Measurements from ENCODE around the gene MIS12. TPM values are rescaled to one million over a fixed set of nuclear protein-coding genes. Genes with fewer than 3 reads are reported as not detected.

MIS12 gene
- total RNA-seq, 1 experiment from 2014 or later = 11.5 TPM

DNA sequence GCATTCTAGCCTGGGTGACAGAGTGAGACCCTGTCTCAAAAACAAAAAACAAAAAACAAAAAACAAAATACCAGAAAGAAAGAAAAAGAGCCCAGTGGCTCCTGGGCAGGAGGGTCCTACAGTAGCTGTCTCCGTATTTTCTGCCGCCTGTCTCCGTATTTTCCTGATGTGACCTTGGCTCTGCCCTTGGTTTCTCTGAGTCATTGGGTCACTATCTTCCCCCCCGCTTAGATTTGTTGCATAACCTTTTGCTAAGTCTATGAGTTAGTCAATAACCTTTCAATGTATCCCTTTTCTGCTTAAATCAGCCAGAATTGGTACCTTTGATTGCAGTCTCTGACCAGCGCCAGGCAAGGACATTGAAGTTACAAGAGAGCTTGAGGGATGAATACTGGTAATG, 36.9 kb downstream of the MIS12 start:
- ATAC-seq (no peak), DNase-seq (ENCODE audit: low read depth, low spot score) (no peak)
- Histone ChIP-seq H3K36me3 (ENCODE audit: control insufficient read depth, insufficient read depth, low read length) (no peaks in the 10 kb centered on the region), H3K4me1 (ENCODE audit: control insufficient read depth, insufficient read depth, low read length) (no peaks in the 10 kb centered on the region), H3K9me3 (ENCODE audit: control insufficient read depth, insufficient read depth, low read depth, low read length) (no peaks in the 10 kb centered on the region), H3K27me3 (ENCODE audit: control insufficient read depth, insufficient read depth, low read length) (no peaks in the 10 kb centered on the region), H3K27ac (ENCODE audit: low read length) (no peak overlapping the region), H3K4me3 (ENCODE audit: low read depth in 2 of 2, low read length in 2 of 2) (no peak overlapping the region)
- intact Hi-C loops (cut with micrococcal nuclease; ENCODE audit: unreplicated experiment) (no loop called here), in situ Hi-C loops (cut with HindIII; ENCODE audit: low pct_unique_long_range_greater_than_20kb, low sequenced_read_pairs) (no loop called here)
- BruUV-seq (replicated peaks) = no TSS peak
- TF ChIP-seq CTCF (IDR thresholded peaks at IDR 0.05) (no peak), POLR2AphosphoS5 (IDR thresholded peaks at IDR 0.05; ENCODE audit: low read depth, low read length) (no peak), TCF7L2 (IDR thresholded peaks at IDR 0.05; ENCODE audit: low read depth, low read length) (no peak), SIN3A (IDR thresholded peaks at IDR 0.05; ENCODE audit: borderline replicate concordance, insufficient read depth, low read depth, low read length) (no peak)
- ChIA-PET CTCF (no interaction called here), POLR2A (no interaction called here)

GRCh38 chr17:5526821-5527598, 40.6 kb downstream of the MIS12 start:
- TF ChIP-seq, protein P1, sequence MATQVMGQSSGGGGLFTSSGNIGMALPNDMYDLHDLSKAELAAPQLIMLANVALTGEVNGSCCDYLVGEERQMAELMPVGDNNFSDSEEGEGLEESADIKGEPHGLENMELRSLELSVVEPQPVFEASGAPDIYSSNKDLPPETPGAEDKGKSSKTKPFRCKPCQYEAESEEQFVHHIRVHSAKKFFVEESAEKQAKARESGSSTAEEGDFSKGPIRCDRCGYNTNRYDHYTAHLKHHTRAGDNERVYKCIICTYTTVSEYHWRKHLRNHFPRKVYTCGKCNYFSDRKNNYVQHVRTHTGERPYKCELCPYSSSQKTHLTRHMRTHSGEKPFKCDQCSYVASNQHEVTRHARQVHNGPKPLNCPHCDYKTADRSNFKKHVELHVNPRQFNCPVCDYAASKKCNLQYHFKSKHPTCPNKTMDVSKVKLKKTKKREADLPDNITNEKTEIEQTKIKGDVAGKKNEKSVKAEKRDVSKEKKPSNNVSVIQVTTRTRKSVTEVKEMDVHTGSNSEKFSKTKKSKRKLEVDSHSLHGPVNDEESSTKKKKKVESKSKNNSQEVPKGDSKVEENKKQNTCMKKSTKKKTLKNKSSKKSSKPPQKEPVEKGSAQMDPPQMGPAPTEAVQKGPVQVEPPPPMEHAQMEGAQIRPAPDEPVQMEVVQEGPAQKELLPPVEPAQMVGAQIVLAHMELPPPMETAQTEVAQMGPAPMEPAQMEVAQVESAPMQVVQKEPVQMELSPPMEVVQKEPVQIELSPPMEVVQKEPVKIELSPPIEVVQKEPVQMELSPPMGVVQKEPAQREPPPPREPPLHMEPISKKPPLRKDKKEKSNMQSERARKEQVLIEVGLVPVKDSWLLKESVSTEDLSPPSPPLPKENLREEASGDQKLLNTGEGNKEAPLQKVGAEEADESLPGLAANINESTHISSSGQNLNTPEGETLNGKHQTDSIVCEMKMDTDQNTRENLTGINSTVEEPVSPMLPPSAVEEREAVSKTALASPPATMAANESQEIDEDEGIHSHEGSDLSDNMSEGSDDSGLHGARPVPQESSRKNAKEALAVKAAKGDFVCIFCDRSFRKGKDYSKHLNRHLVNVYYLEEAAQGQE (IDR thresholded peaks at IDR 0.05; ENCODE audit: insufficient read depth in 1 of 2, low read depth in 2 of 2, low read length in 1 of 2) = no peak
- TF ChIP-seq SIN3A (IDR thresholded peaks at IDR 0.05; ENCODE audit: borderline replicate concordance, insufficient read depth, low read depth, low read length) (no peak), TCF7L2 (IDR thresholded peaks at IDR 0.05; ENCODE audit: low read depth, low read length) (no peak), POLR2AphosphoS5 (IDR thresholded peaks at IDR 0.05; ENCODE audit: low read depth, low read length) (no peak), CTCF (IDR thresholded peaks at IDR 0.05) (no peak)
- Histone ChIP-seq H3K27ac (ENCODE audit: low read length) (no peak overlapping the region), H3K27me3 (ENCODE audit: control insufficient read depth, insufficient read depth, low read length) (no peaks in the 10 kb centered on the region), H3K36me3 (ENCODE audit: control insufficient read depth, insufficient read depth, low read length) (no peaks in the 10 kb centered on the region), H3K4me3 (ENCODE audit: low read depth in 2 of 2, low read length in 2 of 2) (no peak overlapping the region), H3K9me3 (ENCODE audit: control insufficient read depth, insufficient read depth, low read depth, low read length) (no peaks in the 10 kb centered on the region), H3K4me1 (ENCODE audit: control insufficient read depth, insufficient read depth, low read length) (no peaks in the 10 kb centered on the region)
- intact Hi-C loops (cut with micrococcal nuclease; ENCODE audit: unreplicated experiment) = no loop called here
- DNase-seq (ENCODE audit: low read depth, low spot score) (peak; percentile 84), ATAC-seq (peak; percentile 85)
- in situ Hi-C loops (cut with HindIII; ENCODE audit: low pct_unique_long_range_greater_than_20kb, low sequenced_read_pairs) = no loop called here
- ChIA-PET POLR2A (no interaction called here), CTCF (no interaction called here)
- no TSS peak for BruUV-seq (replicated peaks)

Data from Panc1 (cell line).